ENCODE results near the gene PIGR.
"Not testable (repeated sequence)": the region's sequence is repeated elsewhere in the genome, so short reads cannot be mapped to it uniquely, and the experiment has no call there.

Gene PIGR

DNA sequence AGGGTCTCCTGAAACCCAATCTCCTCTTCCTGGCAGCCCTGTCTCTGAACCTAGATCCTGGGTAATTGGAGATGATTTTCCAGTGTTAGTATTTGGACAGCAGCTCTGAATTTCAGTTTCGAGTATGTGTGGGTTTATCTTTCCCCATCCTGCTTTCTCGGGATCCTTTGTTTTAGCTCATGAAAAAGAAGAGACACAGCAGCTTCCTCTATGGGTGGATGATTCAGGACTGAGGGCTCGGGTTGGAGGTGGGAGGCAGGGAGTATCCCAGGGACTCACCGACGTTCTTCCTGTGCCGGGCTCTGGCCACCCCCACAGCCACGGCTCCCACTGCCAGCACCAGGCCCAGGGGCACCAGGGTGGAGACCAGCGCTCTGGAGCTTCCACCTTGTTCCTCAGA, 14.1 kb downstream of the PIGR start:
- no peak for DNase-seq (ENCODE audit: low read depth)

DNA sequence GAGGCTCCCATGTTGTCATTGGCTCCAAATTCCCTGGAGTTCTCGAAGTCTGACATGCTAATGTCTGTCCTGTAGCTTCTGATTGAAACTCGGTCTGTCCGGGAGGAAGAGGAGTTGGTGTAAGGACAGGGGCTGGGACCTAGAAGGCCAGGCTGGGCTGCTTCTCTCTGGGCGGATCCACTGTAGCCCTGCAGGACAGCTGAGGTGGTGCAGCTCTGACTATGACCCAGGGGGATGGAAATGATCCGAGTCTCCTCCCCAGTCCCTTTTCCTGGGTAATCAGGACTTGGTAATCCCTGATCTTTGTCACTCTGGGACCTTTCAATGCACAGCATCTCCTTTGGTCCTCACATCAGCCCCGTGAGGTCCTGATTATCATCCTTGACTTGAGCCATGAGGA, 14.6 kb downstream of the PIGR start:
- no peak for DNase-seq (ENCODE audit: low read depth)

DNA sequence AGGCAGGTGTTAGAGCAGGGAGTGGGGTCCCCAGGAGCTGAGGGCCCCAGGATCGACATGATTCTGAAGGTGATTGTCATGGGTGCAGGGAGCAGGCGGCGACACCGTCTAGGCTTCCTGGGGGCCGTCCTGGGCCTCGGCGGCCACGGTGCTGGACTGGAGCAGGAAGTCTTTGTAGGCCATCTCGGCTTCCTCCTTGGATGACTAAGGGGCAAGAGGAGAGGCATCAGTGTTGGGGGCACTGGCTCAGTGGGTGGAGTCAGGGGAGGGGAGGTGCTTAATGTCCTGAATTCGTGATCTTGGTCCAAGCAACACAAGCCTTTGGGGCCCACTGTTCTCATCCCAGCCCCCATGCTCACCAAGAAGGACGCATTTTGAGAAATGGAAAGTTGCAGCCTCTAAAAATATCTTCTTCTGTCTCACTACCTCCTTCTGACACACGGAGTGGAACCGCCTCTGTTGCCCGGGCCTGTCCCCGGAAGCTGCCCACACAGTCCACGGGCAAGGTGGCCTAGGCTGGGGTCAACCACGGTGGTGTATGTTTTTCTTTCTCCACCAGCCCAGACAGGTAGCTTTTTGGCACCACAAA, 16.0 kb downstream of the PIGR start:
- no peak for DNase-seq (ENCODE audit: low read depth)

DNA sequence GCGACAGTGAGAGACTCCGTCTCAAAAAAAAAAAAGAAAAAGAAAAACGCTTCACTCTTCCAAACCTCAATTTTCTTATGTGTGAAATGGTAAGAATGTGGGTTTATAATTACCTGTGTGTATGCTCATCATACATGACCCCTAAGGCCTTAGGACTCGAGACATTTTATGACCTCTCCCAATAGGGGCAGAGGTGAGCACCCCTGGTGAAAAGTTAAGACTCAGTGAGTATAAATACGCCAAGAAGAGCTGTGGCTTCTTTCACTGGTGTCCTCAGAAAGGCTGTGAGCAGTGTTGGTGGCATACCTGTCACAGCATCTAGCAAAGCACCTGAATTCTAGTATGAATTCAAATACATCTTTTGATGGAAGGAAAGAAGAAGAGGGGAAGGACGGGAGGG, 16.7 kb downstream of the PIGR start:
- DNase-seq (ENCODE audit: low read depth), result no peak

DNA sequence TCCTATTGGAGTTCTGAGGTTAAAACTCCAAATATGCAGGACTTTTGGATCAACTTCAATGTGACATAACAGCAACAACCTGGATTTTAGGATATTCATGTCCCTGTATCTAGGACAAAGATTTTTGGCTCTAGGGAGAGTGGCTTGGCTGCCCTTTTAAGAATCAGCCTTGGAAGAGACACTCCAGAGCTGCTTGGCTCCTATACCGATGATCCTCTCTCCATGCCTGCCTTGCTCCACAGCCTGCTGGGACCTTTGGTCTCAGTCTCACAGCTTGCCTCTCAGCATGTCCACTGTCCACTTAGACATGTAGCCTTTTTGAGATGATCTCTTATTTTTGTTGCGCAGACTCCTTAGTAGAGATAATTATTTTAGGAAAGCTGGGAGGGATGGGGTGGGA, 20.0 kb downstream of the PIGR start:
- no peak for DNase-seq (ENCODE audit: low read depth)

DNA sequence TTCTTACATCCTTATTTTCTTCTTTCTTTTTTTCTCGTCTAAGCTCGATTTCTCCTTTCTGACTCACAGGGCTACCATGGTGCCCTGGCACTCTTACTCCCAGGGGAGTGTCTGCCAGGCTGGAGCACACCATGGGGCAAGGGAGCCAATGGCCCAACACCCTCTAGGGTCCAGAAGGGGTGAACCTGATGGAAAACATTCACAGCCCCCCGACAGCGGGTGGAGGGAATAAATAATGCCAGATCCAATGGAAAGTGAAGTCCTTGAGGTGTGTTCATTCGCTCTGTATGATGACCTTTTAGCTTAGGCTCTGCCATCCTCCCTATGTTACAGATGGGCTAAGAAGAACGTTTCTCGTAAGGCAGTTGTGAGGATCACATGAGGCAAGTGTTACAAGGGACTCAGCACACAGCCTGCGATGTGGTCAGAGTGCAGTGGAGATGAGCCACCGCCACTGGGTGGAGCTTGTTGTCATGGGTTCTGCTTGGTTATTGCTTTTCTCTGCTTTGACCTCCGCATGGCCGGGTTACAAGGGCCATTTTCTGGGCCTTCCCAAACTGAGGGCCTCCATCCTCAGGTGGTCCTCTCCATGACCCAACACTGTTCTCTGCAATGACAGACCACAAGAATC, 21.0 kb downstream of the PIGR start:
- no peak for DNase-seq (ENCODE audit: low read depth)

DNA sequence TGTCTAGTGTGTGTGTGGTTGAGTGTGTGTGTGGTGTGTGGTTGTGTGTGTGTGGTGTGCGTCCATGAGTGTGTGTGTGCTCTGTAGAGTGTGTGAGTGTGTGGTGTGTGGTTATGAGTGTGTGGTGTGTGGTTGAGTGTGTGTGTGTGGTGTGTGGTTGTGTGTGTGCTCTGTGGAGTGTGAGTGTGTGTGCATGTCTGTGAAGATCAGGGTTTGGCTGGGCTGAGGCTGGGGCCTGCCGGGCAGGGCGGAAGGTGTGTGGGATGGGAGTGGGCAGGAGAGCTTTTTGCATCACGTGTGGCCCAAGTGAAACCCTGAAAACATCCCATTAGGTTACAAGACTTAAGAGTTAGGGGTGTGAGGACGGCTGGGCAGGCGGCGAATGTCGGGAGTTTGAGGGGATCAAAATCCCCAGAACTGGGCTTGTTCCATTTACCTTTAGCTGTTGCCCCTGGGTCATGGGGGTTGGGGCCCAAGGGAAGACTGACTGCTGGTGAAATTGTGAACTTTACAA, 21.6 kb downstream of the PIGR start:
- no peak for DNase-seq (ENCODE audit: low read depth)

DNA sequence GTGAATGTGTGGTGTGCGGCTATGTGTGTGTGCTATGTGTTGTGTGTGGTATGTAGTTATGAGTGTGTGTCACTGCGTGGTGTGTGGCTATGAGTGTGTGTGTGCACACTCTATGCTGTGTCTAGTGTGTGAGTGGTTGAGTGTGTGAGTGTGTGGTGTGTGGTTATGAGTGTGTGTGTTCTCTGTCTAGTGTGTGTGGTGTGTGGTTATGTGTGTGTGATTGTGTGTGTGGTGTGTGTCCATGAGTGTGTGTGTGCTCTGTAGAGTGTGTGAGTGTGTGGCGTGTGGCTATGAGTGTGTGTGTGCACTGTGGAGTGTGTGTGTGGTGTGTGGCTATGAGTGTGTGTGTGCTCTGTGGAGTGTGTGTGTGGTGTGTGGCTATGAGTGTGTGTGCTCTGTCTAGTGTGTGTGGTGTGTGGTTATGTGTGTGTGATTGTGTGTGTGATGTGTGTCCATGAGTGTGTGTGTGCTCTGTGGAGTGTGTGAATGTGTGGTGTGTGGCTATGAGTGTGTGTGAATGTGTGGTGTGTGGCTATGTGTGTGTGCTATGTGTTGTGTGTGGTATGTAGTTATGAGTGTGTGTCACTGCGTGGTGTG, 22.2 kb downstream of the PIGR start:
- not testable (repeated sequence) for DNase-seq (ENCODE audit: low read depth)

DNA sequence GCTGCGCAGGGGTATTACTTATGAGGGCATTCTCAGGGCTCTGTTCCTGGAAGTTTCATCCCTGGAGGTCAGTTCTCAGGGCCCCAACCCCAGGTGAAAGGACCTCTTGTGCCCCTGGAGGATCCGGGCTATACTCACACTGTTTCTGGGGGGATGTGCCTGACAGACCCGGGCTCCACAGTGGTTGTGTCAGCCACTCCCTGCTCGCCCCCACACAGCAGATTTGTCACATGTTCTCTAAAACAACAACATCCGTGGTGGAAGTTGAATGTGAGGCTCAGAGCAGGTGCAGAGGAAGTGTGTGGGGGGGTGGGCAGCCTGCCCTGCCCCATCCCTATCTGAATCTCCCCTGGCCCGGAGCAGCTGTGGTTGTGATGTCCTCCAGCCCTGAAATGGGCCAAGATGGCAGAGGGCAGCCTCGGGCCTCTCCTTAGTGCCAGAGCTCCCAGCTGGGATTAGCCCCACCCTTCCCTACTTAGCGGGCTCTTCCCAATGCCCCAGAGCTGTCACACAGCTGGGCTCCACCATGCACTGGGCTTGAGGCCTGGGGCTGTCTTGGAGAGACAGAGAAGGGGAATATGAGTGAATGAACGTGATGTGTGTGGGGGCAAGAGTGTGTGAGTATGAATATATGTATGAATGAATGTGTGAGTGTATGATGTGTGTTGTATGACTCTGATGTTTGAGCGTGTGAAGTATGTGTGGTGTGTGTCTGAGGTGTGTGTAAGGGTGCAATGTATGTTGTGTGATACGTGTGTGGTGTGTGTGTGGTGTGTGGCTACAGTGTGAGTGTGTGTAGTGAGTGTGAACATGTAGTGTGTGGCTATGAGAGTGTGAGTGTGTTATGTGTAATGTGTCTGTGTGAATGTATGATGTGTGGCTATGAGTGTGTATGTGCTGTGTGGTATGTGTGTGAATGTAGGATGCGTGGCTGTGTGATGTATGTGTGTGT, 23.0 kb downstream of the PIGR start:
- DNase-seq (ENCODE audit: low read depth), result peak; percentile 52

DNA sequence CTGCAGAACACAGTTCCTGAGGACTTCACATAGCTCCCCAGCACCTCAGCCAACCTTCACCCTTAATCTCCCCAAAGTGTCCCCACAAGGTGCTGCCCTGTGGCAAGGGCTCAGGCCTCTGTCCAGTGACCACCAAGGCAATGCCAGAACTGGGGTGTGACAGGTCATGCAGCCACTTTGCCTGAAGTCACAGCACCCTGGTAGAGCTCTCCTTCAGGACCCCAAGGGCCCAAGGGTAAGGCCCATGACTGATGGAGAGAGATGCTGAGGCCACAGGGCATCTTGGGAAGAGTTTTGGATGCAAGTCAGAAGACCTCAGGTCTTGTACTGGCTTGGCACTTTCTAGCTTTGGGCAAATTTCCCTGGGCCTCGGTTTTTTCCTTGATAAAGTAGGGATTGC, 23.7 kb downstream of the PIGR start:
- DNase-seq (ENCODE audit: low read depth), result no peak

DNA sequence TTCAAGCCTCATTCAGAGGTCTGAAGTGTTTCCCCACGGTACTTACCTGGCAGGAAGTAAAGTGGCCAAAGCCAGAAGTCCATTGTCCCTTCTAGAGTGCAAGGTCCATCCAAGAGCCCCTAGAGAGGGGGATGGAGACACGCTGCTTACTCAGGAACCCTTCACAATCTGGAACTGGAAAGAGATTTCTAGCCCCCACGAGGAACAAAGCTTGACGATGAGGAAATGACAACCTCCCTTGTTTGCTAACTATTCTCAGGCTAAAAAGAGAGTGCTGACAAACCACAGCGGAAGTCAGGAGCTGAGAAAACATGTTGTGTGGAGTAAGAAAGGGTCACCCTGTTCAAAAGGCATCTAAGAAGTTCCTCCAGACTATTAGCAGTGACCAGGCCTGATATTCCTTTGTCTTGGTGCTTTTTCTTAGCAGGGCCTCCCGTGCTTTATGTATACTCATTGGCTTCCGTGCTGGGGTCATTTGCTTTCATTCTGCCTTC, 24.4 kb downstream of the PIGR start, which contains the start of gene FCMR:
Gene FCMR (minus strand): TSS at position 170 of the 494 bp plus-strand sequence. CDS start 87 bp downstream, at position 83.
- DNase-seq (ENCODE audit: low read depth), result peak; percentile 40

DNA sequence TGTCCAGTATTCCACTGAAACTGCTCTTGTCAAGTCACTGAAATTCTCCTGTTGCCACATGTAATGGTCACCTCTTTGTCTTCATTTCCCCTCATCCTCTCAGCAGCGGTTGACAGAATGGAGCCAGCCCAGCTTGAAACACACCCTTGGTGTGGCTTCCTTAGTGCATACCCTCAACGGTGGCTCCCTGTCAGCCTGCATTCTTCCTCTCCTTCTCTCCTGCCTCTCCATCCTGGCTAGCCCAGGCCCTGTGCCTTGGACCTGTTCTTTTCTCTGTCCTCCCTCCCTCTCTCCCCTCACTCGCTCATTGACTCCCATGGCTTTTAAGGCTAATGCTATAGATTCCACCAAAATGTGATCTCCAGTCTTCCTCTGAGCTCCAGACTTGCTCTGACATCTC, 28.2 kb downstream of the PIGR start:
- no peak for DNase-seq (ENCODE audit: low read depth)

DNA sequence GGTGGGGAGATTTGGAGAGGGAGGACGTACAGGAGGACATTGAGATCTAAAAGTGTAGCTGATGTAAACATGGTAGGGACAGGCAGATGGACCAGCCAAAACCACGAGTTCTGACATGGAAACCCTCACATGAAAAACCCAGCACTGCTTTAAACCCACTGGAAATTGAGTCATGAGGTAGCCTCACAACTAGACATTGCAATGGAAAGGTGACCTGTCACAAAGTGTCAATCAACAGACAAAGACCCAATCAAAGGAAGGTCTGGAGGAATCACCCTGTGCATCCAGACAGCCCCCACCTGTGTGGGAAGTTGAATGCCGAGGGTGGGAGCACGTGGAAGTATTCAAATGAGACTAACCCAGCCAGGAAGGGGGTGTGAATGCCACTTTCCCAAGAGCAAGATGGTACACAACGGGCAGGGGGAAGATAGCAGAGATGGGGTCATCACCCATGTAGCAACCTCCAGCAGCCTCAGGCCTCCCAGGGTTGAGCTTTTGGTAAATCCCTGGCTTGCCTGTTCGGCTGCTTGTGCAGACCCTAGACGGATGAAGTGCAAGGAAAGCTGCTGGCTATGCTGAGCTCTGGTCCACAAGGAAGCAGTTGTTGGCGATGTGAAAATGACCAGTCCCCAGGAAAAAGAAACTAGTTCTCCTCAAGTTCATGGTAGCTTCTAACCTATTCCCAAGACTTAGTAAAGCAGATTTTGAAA, 30.1 kb downstream of the PIGR start:
- no peak for DNase-seq (ENCODE audit: low read depth)

DNA sequence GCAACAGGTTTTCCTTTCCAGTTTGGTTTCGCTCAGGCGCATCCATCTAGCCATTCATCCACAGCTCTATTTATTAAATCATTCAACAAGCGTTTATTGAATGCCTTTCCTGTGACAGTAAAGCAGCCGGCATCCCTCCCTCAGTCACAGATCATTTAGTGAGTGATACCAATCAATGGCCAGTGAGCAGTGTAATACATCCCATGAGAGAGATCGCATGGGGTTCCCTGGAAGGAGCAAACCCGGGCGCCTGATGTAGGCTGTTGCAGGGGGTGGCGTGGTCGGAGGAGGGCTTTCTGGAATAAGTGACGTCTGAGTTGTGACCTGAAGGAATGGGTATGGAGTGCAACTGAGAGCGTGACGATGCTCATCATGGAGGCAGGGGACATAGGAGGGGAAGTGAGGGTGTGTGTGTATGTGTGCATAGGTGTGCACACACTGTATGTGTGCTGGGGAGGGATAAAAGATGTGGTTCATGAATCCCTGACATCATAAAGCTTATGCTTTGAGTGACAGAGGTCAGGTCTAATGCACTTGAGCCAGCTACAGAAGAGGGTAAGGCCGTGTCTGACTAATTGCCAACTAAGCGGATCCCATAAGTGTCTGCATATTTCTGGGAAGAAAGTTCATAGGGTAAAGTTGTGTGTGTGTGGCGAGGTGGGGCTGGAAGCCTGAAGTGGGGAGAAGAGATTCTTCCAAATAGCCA, 31.1 kb downstream of the PIGR start:
- no peak for DNase-seq (ENCODE audit: low read depth)

DNA sequence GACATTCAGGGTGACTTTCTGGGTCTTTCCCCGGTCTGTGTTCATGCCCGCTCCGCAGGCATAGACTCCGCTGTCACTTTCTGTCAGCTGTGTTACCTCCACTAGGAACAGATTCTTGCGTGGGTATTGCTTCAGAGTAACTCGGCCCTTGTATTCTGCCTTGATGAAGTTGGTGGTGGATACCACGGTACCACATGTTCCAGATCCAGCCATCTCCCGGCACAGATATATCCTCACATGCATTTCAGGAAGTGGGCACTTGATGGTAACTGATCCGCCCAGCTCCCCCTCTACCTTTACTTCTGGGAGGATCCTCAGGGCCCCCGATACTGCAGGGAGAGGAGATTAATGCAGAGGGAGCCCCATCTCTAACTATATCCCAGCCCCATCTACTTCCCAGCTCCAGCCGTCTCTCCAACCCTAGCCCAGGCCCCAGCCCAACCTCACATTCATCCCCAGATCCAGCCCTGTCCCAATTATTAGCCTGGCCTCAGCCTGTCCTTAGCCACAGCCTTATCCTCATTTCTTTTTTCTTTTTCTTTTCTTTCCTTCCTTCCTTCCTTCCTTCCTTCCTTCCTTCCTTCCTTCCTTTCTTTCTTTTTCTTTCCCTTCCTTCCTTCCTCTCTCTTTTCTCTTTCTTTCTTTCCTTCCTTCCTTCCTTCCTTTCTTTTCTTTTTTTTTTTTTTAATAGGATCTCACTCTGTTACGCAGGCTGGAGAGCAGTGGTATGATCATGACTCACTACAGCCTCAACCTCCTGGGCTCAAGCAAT, 32.3 kb downstream of the PIGR start:
- DNase-seq (ENCODE audit: low read depth), result no peak

DNA sequence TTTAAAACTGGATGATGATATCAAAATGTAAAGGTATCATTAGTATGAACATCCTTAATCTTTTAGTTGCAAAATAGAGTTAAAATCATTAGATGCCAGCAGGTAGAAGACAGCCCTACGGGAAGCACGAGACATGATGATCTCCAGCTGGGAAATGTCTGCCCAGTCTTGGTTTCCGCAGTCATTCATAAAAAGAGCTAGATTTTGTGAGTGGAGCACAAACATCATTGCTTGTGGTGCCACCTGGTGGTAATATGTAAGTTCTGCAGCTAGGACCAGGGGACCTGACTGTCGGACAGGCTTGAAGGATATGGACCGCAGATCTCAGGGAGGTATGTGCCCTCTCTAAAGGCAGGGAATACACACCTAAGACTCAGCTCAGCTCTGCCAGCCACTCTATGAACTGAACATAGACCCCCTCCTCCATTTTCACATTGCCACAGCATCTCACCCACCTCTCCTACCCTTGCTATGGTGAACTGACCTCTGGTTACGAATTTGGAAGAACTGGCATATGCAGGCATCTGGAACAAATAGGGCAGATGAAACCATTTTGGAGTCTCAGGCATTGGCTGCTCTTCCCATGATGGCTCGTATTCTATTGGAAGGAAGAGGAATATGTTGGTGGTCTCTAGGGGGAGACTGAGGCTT, 33.7 kb downstream of the PIGR start:
- peak; percentile 34 for DNase-seq (ENCODE audit: low read depth)

DNA sequence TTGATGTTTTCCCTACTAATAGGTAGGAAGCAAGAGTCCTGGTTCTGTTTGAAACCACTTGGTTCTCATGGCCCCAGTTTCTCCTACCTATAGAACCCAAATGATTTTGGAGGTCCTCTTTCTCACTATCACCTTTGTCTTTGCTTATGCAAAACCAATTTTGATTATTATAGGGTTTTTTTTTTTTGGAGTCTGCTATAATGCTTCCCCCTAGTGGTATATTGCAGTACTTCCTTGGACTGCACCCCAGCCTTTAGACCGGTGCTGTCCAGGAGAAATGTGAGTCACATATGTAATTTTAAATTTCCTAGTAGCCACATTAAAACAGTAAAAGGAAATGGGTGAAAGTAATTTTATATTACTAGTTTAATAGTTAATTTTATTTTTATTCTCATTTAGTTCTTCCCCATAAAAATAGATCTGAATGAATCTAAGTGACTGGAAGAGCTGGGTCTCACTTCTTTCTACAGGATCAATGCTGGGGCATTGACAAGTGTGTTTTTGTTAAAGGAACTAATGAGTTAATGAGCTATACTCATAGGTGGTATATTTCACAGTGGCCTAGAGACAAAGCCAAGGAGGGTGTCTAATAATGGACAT, 35.1 kb downstream of the PIGR start:
- DNase-seq (ENCODE audit: low read depth), result no peak

DNA sequence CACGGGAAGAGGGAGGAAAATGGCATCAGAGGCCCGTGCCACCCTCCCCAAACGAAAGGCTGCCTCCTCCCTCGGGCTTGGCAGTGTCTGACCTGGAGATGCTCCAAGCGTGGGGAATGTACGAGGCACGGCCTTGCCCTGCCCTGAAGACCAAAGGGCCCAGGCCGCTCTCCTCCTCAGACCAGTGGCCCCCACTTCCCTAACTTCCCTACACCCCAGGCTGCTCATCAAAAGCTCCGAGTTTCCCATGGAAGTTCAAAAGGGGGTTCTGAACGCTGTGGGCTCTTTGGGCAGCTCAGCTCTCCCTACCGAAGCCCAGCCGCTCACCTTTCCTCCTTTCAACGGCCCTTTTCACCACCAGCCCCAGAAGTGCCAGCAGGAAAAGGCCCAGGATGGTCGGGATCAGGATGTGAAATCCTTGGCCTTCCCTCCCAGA, 36.4 kb downstream of the PIGR start:
- DNase-seq (ENCODE audit: low read depth), result no peak

All from T-helper 22 cell (primary cell).